HUES64 (cell line): ENCODE results near the gene ANO1.

Experiments
- H3K27ac ChIP-seq: 2 replicates; pipeline ENCODE4 v1.7.0; 2013; ENCODE audit warnings: low read depth, low read length, inconsistent platforms
- H3K27me3 ChIP-seq: 2 replicates; pipeline ENCODE4 v1.6.1; 2013; ENCODE audit warnings: mild to moderate bottlenecking, low read length; ENCODE audit not compliant: insufficient read depth
- H3K36me3 ChIP-seq: 2 replicates; pipeline ENCODE4 v1.6.1; 2013; ENCODE audit warnings: mild to moderate bottlenecking, low read length; ENCODE audit not compliant: insufficient read depth
- H3K4me1 ChIP-seq: 2 replicates; pipeline ENCODE4 v1.6.1; 2013; ENCODE audit warnings: mild to moderate bottlenecking, low read length, moderate library complexity; ENCODE audit not compliant: insufficient read depth
- H3K4me3 ChIP-seq: 2 replicates; pipeline ENCODE4 v1.5.1; 2013; ENCODE audit warnings: mild to moderate bottlenecking, low read length, moderate library complexity
- H3K9ac ChIP-seq: 2 replicates; pipeline ENCODE4 v1.6.1; 2013; ENCODE audit warnings: mild to moderate bottlenecking, low read depth, low read length
- H3K9me3 ChIP-seq: 2 replicates; pipeline ENCODE4 v1.6.1; 2013; ENCODE audit warnings: low read depth, low read length; ENCODE audit not compliant: insufficient read depth
- WGBS: fragments of 150-250, 120-280 bp; methylation state at CpG from one replicate; pipeline ENCODE4 v1.1.7; 2013; ENCODE audit warnings: missing lambda C conversion rate; 5-methylcytosine and 5-hydroxymethylcytosine counted together

Gene ANO1

DNA sequence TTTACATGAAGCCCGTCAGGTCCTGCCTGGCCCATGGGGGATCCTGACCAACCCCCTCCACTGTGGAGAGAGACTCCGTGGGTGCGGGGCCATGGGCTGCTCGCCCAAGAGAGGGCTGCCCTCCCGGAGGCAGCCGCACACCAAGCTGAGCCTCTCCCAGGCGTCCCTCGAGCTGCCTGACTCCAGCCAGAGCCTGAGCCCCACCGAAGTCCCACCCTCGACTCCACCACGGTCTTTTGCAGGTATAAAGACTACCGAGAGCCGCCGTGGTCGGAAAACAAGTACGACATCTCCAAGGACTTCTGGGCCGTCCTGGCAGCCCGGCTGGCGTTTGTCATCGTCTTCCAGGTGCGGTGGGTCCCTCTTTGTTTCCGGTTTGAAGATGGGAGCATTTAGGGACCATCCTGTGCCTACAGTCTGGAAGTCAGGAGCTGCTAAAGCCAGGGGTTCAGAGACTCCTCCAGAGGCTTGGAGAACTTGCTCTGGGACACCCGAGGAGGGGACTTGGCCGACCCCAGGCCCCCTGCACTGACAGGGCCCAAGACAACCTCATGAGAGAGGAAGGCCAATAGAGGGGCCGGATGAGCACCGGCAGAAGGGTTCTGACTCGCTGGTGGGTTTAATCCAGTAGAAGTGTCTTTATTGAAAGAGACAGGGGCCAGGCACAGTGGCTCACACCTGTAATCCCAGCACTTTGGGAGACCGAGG lies 107.4 kb downstream of the ANO1 start:
- Histone ChIP-seq H3K4me1 (no peaks in the 10 kb centered on the region), H3K9me3 (no peaks in the 10 kb centered on the region), H3K27me3 (no peaks in the 10 kb centered on the region), H3K4me3 (no peak overlapping the region), H3K9ac (no peak overlapping the region), H3K27ac (no peak overlapping the region), H3K36me3 (no peaks in the 10 kb centered on the region)
- WGBS: 93% methylated on average over 28 of the region's 28 CpGs

DNA sequence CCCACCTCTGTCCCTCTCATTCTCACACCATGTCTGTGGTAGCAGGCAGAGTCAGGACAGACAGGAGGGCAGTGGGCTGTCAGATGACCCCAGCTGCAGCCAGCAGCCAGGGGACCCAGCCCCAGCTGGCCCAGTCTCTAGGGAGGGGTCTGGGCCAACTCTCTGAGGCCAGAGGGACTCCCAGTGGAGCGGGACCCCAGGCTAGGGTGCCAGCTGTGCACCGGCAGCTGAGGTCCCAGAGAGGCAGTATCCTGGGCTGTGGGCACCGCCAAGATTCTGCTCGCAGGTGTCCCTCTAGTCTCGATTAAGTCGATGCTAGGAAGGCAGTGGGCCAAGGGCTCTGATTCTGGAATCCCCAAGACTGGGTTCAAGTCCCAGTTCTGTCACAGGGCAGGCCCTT lies 108.3 kb downstream of the ANO1 start:
- Histone ChIP-seq H3K27me3 (no peaks in the 10 kb centered on the region), H3K36me3 (no peaks in the 10 kb centered on the region), H3K27ac (no peak overlapping the region), H3K9ac (no peak overlapping the region), H3K4me3 (no peak overlapping the region), H3K9me3 (no peaks in the 10 kb centered on the region), H3K4me1 (no peaks in the 10 kb centered on the region)
- 96% methylated on average over 6 of the region's 6 CpGs for WGBS

DNA sequence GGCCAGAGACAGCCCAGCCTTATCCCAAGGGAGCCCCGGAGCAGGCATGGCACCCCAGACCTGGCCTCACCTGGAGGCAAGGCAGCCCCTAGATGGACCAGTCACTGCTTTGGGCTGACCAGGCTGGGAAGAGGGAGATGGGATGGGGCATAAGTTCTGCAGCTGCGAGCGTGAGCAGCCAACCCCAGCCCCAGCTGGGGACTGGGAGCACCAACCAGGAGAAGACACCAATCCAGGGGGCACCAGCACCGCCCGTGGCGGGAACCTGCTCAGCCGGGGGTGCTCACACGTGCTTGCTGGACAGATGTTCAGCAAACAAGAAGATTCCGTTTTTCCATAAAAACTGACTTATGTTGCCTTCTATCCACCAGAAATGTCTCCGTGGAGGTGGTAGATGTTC lies 108.8 kb downstream of the ANO1 start:
- Histone ChIP-seq H3K27ac (no peak overlapping the region), H3K27me3 (no peaks in the 10 kb centered on the region), H3K4me1 (no peaks in the 10 kb centered on the region), H3K9ac (no peak overlapping the region), H3K4me3 (no peak overlapping the region), H3K9me3 (no peaks in the 10 kb centered on the region), H3K36me3 (no peaks in the 10 kb centered on the region)
- WGBS: 95% methylated on average over 10 of the region's 10 CpGs

DNA sequence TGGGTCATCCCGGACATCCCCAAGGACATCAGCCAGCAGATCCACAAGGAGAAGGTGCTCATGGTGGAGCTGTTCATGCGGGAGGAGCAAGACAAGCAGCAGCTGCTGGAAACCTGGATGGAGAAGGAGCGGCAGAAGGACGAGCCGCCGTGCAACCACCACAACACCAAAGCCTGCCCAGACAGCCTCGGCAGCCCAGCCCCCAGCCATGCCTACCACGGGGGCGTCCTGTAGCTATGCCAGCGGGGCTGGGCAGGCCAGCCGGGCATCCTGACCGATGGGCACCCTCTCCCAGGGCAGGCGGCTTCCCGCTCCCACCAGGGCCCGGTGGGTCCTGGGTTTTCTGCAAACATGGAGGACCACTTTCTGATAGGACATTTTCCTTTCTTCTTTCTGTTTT lies 109.7 kb downstream of the ANO1 start:
- H3K27me3 ChIP-seq: no peaks in the 10 kb centered on the region

DNA sequence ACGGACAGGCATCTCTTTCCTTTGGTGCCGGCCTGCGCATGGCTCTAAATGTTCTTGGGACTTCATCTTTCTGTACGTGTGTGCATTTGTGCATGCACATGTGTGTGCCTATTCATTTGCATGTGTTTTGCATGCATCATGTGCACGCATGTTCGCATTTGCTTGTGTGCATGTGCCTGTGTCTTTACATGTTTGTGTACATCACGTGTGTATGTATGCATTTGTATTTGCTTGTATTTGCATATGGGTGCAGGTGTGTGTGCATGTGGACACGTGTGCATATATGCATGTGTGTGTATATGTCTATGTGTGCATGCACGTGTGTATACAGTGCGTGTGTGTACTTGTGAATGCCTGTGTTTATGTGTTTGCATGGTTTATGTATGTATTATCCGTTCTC lies 111.5 kb downstream of the ANO1 start:
- no peak overlapping the region for H3K27ac ChIP-seq

More for the DNA sequence above, 109.7 kb downstream of the ANO1 start:
- Histone ChIP-seq H3K9ac (no peak overlapping the region), H3K27ac (no peak overlapping the region), H3K9me3 (no peaks in the 10 kb centered on the region), H3K36me3 (no peaks in the 10 kb centered on the region), H3K4me3 (no peak overlapping the region), H3K4me1 (no peaks in the 10 kb centered on the region)
- 90% methylated on average over 15 of the region's 15 CpGs for WGBS

DNA sequence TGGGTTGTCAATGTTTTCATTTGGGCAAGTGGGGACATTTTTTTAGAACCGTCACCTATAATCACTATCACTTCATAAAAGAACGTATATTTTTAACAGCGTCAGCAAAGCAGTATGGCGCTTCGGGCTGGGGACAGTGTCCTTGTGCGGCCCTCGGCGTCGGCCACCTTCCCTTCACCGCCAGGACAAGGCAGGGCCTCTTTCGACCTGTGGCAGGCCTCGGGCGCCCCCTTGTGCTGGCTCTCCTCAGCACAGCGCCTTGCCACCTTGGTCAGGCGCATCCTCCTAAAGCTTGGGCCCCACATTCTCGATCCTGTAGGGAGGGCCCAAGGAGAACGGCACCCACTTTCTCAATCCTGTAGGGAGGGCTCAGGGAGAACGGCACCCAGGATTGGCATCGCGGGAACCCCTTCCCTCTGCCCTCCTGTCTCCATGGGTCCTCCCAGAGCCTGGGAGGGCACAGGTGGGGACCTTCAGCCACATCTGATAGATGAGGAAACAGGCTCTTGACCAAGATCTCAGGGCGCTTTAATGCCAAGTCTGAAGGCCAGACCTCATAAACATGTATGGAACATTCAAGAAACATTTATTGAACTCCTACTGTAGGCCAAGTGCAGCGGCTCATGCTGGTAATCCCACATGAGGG lies 113.5 kb downstream of the ANO1 start:
- 22% methylated on average over 22 of the region's 22 CpGs for WGBS
- no peak overlapping the region for H3K4me3 ChIP-seq
- no peaks in the 10 kb centered on the region for H3K27me3 ChIP-seq
- H3K9ac ChIP-seq: no peak overlapping the region
- H3K36me3 ChIP-seq: no peaks in the 10 kb centered on the region
- H3K27ac ChIP-seq: no peak overlapping the region
- H3K9me3 ChIP-seq: no peaks in the 10 kb centered on the region
- H3K4me1 ChIP-seq: no peaks in the 10 kb centered on the region

More for the DNA sequence above, 111.5 kb downstream of the ANO1 start:
- Histone ChIP-seq H3K9ac (no peak overlapping the region), H3K27me3 (no peaks in the 10 kb centered on the region), H3K36me3 (no peaks in the 10 kb centered on the region), H3K4me3 (no peak overlapping the region), H3K4me1 (no peaks in the 10 kb centered on the region), H3K9me3 (no peaks in the 10 kb centered on the region)
- 94% methylated on average over 11 of the region's 11 CpGs for WGBS

DNA sequence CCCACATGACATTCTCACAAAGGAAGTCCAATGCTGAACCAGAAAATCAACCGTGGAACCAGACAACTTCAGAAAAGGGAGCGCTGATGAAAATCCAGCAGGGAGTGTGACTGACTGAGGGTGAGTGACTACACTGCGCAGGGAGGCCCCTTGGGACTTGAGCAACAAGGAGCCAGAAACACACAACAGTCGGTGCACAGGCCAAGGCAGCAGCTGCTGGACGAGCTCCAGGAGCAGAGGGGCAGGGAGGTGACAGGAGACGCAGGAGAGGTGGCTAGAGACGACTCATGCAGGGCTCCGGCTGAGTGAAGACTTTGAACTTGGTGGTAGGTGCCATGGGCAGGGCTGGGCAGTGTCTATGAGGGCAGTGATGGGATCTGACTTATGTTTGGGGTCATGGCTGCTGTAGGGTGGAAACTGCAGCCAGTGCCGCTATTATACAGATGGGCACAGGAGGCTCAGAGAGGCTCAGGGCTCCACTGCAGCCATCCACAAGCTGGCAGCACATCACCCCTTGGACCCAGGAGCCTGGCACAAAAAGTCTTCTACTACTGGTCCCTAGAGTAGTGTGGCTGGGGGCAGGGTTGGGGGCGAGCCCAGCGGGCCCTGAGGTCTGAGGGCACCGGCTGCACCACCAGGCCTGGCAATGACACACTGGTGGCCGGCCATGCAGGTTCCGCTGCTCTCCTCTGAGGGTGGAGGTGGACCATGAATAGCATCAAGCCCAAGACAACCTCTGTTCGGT lies 114.7 kb downstream of the ANO1 start:
- Histone ChIP-seq H3K4me3 (no peak overlapping the region), H3K4me1 (no peaks in the 10 kb centered on the region), H3K27me3 (no peaks in the 10 kb centered on the region), H3K9ac (no peak overlapping the region), H3K27ac (no peak overlapping the region), H3K9me3 (no peaks in the 10 kb centered on the region), H3K36me3 (no peaks in the 10 kb centered on the region)
- 92% methylated on average over 15 of the region's 15 CpGs for WGBS

DNA sequence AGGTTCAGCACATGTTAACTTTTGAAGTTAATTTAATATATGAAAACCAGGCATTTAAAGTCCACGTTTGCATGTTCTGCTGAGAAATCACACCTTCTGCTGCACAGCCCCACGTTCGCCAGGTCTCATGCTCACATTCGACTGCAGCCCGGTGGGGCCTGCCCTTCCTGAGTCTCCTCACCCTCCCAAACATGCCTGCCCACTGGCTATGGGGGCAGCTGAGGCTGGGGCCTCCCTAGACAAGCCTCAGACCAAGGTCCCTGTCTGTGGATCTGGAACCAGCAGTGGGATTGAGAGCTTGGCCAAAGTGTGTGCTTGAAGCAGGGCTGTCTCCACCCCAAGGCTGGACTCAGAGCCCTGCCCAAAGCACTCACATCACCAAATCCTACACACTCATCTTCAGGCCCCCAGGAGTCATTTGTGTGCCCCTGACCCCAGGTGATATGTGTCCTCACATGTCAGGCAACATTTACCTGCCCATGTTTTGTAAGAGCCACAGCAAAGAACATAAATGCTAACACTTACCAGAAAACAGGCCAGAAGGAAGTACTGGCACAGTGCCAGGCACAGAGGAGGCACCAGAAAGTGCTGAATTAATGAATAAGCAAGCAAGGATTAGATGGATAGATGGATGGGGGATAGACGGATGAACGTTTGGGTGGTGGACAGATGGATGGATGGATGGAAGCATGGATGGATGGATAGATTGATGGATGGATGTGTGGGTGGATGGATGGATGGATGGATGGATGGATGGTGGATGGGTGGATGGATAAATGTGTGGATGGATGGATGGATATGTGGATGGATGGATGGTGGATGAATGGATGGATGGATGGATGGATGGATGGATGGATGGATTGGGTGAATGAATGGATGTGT lies 115.5 kb downstream of the ANO1 start:
- H3K4me1 ChIP-seq: no peaks in the 10 kb centered on the region

DNA sequence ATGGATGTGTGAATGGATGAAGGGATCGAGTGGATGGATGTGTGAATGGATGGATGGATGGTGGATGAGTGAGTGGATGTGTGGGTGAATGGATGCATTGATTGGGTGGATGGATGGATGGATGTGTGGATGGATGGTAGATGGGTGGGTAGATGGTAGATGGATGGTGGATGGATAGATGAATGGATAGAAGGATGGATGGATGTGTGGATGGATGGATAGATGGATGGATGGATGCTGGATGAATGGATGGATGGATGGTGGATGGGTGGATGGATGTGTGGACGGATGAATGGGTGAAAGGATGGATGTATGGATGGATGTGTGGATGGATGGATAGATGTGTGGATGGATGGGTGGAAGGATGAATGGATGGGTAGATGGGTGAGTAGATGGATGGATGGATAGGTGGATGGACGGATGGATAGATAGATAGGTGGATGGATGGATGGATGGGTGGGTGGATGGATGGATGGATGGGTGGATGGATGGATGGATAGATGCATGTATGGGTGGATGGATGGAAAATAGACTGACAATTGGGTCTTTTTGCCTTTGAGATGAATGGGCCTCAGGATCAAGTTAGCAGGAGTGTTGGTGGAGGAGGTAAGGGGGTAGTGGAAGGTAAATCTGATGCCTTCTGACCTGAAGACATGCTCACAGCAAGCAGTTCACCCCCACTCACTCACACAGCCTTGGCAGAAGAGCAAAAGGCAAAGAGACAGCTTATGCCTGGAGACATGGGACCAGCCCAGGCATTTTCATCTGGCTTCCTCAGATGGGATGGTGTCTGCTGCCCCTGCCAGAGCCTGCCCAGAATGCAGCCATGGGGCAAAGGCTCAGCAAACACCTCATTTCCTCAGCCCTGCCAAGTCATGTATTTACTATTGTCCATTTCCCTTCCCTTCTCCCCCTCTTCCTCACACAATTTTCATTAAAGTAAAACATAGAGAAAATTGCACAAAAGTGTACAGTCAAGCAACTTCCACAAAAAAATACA lies 117.0 kb downstream of the ANO1 start:
- Histone ChIP-seq H3K27me3 (no peaks in the 10 kb centered on the region), H3K36me3 (no peaks in the 10 kb centered on the region), H3K27ac (no peak overlapping the region), H3K9me3 (no peaks in the 10 kb centered on the region), H3K4me1 (no peaks in the 10 kb centered on the region), H3K4me3 (no peak overlapping the region), H3K9ac (no peak overlapping the region)
- 70% methylated on average over 3 of the region's 3 CpGs for WGBS

More for the DNA sequence above, 115.5 kb downstream of the ANO1 start:
- WGBS: 90% methylated on average over 7 of the region's 7 CpGs
- no peaks in the 10 kb centered on the region for H3K27me3 ChIP-seq
- H3K36me3 ChIP-seq: no peaks in the 10 kb centered on the region
- no peak overlapping the region for H3K9ac ChIP-seq
- no peaks in the 10 kb centered on the region for H3K9me3 ChIP-seq
- H3K27ac ChIP-seq: no peak overlapping the region
- no peak overlapping the region for H3K4me3 ChIP-seq

DNA sequence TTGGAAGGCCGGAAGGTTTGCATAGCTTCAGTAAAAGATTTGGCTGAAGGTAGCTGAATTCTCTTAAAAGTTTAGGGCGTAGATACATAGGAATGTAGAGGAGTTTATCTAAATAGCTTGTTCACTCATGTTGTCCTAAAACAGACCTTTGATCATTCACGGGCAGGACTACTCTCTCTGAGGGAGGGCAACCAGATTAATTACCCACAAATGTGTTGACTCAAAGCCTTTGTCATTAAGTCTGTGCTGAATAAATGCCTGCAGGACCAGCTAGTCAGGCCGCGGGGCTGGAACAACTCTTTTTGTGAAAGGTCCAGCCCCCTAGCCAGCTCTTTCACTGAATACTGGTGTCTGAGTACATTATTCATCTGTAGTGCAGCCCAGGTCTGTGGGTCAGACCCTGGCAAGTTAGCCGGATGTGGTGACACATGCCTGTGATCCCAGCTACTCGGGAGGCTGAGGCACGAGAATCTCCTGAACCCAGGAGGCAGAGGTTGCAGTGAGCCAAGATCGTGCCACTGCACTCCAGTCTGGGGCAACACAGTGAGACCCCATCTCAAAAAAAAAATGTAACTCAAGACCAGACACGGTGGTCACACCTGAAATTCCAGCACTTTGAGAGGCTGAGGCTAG lies 122.2 kb downstream of the ANO1 start:
- Histone ChIP-seq H3K4me3 (no peak overlapping the region), H3K4me1 (peaks cover 7% of the 10 kb centered on the region), H3K27me3 (no peaks in the 10 kb centered on the region), H3K27ac (no peak overlapping the region), H3K36me3 (peaks cover 7% of the 10 kb centered on the region), H3K9ac (no peak overlapping the region), H3K9me3 (no peaks in the 10 kb centered on the region; the same call in 1 of the 2 replicates)
- WGBS: 92% methylated on average over 10 of the region's 10 CpGs
